ENCODE measurements around the gene ETF1.
"Not testable (repeated sequence)": the region's sequence is repeated elsewhere in the genome, so short reads cannot be mapped to it uniquely, and the experiment has no call there.

Gene ETF1

DNA sequence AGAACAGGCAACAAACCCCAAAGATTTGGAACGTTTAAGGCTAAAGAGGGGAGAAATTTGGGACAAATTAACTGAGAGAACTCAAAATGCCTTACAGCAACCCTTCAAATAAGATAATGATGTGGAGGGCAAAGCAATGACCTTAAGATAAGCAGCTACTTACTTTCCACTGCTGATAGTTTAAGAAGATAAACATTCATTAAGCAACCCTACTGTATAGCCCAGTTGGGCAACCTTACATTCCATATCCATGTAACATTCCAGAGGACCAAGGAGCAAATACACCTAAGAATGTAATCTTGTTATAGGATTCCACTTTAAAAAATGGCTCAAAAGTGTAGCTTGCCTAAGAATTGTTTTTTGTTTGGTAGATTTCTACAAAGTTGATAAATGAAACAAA lies 14.8 kb downstream of the ETF1 start:
- no peak for DNase-seq

DNA sequence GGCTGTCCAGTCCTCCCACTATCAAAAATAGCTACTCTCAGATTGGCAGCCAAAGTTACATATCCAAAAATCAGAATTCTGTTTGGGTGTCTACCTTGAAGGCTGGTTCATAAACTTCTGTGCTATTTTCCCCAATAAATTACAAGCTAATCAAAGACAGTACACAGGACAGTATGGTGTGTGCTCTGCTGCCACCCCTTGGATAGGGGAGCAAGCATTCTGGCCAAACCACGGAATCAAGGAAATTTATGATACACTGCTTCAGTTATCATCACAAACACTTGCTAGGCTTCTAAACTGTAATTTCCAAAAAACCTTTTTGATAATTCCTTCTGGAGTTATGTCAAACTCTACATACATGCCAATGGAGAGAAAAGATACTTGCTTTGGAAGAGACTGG lies 15.9 kb downstream of the ETF1 start:
- no peak for DNase-seq

DNA sequence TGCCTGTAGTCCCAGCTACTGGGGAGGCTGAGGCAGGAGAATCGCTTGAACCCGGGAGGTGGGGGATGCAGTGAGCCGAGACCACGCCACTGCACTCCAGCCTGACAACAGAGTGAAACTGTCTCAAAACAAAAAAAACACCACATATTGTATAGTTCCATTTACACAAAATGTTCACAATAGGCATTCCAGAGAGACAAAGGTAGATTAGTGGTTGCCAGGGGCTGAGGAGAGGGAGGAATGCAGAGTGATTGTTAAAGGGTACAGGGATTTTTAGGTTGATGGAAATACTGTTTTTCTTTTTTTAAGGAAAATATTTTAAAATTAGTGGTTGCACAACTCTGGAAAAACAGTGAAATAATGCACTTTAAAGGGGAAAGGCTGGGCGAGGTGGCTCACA lies 19.6 kb downstream of the ETF1 start:
- no peak for DNase-seq

DNA sequence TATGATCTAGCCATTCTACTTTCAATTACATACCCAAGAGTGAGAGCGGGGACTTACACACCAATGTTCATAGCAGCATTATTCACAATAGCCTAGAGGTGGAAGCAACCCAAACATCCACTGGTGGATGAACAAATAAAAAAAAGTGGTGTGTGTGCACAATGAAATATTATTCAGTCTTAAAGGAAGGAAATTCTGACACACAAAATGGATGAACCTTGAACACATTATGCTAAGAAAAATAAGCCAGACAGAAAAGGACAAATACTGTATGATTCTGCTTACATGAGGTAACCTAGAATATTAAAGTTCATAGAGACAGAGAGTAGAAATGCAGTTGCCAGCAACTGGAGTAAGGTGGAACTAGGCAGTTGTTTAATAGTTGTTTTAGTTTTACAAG lies 22.1 kb downstream of the ETF1 start:
- no peak for DNase-seq

DNA sequence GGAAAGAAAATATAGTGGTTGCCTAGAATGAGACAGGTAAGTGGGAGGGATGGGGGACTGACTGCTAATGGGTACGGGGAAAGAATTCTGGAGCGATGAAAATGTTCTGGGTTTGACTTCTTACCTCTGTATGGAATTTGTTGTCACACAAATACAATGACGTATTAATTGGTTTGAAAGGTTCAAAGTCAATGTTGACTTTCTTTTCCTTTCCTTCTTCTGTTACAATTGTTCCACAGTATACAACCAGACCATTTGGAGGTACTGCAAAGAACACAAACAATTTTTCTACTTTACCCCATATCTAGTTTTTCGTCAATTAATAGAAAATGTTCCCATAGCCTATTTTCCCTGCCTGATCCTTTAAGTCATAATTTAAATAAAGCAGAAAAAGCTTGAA lies 25.6 kb downstream of the ETF1 start:
- DNase-seq = no peak

DNA sequence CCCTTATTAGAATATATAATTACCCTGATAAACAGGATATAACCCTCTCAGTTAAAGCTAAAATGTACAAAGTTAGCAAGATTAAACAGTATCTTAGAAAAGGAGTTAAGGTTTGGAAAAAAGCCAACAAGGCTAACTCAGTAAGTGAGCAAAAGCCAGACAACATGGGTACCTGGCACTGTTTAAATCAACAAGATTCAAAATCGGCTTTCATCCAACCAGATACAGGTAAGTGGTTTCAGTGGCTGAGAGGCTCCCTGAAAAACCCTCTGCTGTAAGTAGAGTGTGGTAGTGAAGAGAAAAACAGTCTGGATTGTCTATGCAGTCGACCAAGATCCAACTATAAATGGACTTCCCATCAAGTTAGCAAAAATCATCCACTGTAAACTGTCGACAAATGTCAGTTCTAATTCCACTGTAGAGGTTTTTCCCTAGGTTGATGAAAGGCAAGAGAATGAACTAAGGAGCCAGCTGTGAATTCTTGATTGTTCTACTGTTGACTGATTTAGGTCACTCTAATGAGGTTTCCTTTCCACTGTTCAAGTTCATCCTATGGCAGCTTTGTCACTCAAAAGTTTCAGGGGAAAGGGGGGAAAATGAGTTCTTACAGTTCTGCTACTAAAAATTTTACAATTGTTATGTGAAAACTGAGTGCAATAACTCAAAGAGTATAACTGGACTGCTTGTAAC lies 27.3 kb downstream of the ETF1 start:
- no peak for DNase-seq

DNA sequence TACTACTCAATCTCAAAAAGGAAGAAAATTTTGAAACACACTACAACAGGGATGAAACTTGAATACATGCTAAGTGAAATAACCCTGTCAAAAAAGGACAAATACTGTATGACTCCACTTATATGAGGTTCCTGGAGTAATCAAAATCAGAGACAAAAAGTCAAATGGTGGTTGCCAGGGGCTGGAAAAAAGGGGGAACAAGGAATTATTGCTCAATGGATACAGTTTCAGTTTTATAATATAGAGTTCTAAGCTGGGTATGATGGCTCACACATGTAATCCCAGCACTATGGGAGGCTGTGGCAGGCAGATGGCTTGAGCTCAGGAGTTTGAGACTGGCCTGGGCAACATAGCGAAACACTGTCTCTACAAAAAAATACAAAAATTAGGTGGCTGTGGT lies 29.0 kb downstream of the ETF1 start:
- no peak for DNase-seq

DNA sequence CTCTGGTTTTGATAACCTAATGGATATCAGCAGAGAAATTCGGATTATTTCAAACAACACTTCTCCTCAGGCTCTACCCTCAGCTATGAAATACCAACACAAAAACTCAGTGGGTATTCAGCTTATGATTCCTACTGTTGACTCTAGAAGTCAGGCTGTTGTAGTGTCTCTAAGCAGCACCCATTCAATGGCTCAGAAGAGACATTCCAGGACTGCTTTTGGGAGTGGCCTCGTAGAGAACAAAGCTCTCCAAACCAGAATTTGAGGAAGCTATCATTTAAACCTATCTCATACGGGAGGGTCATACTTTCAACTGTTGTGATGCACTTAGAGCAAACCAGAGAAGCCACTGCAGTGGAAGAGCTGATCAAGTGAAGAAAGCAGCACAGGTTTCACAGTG lies 34.1 kb downstream of the ETF1 start:
- DNase-seq = no peak

DNA sequence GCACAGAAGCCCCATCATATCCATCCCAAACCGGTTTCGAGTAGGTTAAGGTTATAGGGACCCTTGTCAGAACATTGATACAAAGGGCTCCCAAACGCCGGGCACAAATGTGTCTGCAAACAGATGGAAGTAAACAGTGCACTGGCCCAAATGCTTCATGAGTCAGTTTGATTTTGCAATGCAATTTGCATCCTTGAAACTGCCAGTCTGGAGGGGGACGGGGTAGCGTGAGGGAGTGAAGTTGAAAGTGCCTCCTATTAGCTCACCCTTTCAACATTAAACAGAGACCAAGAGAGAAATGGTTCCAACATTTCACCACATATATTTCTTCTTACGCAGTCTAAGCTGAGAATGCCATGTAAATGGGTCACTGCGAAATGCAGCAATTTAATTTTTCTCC lies 35.6 kb downstream of the ETF1 start:
- not testable (repeated sequence) for DNase-seq

DNA sequence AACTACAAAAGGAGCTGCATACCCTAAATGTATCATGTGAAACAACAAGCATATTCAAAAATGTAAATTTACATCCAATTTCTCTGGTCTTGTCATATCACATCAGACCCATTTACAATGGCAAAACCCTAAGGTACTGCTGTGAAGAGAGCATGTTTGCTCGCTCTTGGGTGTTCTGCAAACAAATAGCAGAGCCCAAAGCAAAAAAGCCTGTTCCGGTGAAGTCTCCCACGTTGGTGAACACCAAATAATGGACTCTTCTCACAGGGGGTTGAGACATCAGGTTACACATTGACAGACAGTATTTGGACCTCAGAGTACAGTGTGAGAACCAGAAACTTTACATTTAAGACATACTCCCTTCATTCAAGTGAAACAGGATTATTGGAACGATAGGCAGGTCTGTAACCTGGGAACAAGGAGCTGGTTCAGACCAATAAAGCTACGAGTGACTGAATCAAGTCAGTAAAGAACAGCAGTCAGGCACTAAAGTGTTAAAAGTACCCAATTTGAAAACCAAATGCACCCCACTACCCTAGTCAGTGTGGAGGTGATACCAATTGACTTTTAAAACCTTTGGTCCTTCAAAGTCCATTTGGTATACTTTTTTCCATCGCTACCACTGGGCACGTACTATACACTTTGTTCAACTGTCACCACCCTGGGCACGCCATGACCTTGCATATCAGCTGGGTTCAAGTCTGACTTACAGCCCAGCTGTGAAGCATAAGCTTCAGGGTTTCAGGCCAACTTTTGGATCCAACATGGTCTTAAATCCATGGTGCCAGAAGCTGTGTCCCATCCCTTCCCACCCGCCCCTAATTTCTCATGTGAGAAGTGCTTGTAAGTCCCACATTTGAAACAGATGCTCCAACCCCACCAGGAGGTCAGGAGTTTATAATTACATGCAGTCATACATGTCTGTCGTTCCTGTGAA lies 36.4 kb downstream of the ETF1 start:
- no peak for DNase-seq

DNA sequence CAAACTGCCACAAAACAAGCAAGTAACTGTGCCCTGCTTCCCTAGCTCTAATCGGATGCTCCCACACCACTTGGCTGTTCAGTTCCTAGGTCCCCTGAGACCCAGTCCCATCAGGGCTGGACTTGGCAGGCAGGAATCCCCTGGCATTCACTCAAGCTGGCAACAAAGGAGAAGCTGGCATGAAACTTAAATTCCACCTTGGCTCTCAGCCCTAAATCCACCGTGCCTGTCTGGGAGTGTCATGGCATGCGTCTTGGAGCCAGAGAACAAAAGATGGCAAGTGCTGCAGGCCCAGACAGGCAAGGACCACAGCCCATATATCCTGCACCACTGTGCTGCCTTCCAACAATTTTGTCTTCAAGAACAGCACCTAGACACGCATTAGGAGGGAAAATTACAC lies 38.2 kb downstream of the ETF1 start:
- no peak for DNase-seq

DNA sequence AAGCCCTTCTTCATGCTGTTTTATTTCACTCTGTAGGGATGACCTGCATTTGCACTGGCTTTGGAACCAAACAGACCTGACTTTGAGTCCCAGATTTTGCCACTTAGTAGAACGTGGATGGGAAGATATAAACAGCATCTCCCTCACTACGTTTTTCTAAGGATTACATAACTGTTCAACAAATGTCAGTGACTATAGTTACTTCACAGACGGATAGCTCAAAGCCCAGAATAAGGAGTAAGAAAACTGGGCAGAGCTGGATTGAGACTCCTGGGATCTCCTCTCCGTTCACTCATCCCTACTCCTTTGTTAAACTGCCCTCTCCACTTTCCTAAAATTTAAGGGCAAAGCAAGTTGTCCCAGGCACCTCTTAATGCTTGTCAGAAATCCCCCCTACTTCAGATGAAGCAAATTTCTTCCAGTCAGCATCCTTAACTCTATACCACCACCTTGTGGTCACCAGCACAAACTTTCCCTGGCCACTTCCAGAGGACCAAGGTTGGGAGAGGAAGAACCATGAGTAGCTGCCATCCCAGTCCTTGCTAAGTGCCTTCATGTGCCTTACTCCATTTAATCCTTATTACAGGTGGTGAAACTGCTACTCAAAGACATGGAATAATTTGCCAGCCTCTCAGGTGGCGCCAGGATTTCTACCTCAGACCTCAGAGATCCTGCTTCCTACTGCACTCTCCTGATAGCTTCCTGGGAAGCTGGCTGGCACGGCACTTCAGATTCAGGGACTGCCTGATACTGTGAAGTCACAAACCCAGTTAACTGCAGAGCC lies 39.4 kb downstream of the ETF1 start:
- DNase-seq = no peak

DNA sequence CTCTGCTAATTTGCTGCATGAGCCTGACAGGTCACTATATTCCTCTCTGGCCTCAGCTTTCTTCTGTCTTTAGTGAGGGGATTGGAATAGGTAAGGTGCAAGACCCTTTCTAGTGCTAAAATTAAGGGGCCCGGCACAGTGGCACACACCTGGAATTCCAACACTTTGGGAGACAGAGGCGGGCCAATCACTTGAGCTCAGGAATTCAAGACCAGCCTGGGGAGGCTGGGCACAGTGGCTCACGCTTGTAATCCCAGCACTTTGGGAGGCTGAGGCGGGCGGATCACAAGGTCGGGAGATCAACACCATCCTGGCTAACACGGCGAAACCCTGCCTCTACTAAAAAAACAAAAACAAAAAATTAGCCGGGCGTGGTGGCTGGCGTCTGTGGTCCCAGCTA lies 40.5 kb downstream of the ETF1 start:
- DNase-seq = no peak

DNA sequence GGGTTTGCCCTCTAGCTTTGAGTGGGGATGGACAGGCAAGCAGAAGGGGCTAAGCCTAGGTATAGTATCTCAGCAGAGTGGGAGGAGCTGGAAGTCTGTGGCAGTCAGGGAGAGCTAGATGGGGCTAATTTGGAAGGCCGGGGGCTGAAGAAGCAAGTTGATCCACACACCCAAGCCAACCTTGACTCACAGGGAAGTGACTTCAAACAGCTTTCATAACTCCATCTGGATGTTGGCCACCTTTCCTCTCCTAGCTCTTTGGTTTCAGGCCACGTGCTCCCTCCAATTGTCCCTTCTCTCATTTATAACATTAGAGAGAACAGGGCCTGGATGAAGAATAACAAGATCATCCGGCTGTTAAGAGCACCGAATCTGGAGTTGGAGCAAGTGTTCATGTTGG lies 40.9 kb downstream of the ETF1 start:
- DNase-seq = no peak

DNA sequence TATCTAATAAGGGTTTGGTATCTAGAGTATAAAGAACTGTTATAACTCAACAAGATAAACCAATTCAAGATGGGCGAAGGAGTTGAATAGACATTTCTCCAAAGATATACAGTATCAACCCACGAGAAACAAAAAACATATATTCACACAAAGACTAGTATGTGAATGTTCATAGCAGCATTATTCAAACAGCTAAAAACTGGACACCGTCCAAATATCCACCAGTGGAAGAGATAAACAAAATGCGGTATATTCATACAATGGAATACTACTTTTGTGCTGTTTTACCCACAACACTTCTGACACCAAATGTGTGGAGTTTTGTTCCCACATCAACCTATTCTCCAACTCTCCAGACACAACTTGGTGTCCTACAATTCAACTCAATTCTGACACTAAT lies 44.7 kb downstream of the ETF1 start:
- no peak for DNase-seq

DNA sequence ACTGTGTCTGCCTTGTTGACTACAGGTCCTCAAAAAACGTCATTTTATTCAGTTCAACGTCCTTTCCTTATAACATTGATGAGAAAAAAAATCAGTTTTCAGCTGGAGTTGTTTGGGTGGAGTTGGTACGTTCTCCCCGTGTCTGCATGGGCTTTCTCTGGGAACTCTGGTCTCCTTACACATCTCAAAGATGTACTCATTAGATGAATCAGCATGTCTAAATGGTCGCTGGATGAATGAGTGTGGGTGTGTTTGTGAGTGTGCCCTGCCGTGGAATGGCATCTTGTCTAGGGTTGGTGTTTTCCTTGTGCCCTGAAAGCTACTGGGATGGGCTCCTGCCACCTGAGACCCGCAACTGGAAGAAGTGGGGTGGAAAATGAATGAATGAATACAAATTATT lies 47.7 kb downstream of the ETF1 start:
- no peak for DNase-seq

DNA sequence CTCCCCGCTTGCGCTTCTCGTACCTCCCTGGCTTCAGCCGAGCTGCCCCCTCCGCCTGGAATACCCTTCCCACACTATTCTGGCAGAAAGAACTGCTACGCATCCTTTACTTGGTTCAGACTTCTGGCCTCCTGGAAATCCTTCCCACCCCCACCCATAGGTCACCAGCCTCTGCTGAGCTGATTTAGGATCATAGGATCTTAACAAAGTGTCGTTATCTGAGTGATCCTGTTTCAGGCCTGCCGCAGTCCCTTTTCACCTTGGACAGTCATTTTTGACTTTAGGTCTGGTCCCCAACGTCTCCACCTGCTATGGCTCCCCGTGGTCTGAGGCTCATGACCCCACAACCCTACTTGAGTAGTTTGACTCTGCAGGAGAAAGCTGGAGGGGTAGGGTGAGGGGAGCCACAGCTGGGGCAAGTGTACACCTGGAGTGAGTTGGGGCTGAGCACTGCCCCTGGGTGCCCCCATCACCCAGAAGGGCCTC lies 50.4 kb downstream of the ETF1 start:
- DNase-seq = no peak

DNA sequence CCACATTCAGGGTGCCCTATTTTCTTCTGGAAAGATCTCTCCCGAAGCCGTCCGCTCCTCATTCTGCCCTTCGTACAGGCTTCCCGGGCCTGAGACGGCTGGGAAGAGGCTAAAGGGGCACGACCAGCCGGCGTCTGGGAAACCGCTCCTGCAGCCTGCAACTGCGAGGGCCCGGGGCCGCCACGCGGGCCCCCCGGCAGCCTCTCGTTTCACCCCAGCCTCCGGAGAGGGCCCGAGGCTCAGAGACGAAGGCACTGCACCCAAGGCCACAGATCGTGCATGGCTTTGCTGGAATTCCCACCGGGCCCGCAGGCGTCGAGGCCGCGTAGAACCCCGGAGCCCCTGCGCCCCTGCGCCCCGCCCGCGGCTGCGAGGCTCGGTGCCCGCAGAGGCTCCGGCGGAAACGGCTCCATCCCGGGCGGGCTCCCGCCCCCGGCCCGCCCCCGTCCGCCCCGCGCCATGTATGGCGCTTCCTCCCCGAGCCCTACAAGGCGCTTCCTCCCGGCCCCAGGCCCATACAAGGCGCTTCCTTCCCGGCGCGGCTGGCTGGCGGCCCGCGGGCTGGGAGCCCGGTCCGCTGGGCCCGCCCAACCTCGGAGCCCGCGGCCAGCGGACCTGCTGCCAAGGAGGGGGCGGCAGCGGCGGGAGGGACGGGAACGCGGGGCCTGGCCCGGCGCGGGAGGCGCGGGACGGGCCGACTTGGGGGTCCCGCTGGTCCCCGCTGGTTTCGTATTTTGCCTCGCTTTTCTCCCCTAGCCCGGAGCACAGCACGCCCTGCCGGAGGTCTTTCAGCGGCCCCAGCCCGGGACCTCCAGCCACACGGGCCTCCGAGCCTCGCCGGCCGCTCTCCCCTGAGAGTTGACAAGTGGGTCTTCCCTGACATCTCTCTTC lies 51.1 kb downstream of the ETF1 start:
- DNase-seq = peak; percentile 23

DNA sequence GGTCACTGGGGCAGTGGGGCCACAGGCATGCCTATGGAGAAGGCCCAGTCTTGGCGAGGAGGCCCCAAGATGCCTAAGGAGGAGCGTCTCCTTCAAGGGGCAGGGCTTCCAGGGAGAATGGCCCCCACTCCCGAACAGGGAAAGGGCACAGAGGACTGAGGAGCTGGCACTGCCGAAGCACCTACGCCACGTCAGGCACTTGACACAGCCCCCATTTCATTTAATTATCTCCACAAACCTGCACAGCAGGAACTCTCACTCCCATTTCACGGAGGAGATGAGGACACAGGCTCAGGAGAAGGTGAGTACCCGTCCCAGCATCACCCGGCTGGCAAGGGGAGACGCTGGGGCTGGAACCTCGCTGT lies 51.8 kb downstream of the ETF1 start:
- no peak for DNase-seq

DNA sequence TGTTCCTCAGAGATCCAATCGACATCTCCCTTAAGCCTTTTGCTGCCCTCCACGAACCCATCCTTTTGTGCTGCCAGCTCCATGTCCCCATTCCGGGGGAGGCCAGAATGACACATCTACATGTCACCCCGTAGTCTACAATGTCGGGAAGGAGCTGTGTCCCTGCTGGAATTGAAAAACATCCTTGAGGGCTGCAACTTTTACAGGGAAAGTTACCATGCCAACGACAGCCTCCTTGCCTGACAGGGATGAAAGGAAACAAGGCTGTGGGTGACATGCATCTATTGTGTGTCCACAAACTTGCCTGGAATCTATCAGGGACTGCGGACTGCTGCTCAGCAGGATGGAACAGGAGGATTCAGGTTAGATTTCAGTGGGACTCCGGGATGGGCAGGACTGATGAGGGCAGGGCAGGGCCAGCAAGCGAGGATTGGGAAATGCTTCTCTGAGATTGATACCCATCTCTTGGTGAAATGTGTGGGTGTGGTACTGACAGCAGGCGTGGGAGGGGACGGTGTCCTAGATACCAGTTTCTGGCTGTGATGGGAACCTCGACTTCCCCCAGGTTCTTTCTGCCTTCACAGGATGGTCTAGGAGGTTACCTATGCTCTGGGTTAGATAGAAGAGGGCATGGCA lies 52.3 kb downstream of the ETF1 start:
- no peak for DNase-seq

DNA sequence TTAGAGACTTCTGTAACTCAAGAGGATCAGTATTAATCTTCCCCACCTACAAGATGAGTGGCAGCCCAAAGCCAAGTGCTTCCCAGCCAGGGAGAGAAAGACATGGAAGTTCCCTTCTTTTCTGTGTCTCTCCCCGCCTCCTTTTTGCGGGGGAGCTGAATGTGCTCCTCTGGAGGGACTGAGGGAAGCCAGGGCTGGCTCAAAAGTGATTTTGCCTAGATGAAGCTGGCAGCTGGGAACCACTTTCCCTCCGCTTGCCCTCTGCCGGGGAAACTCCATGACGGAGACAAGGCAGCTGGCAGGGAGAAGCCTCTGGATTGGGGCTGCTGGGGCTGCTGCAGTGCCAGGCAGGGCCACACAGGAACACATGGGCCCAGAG lies 53.4 kb downstream of the ETF1 start:
- DNase-seq = no peak

DNA sequence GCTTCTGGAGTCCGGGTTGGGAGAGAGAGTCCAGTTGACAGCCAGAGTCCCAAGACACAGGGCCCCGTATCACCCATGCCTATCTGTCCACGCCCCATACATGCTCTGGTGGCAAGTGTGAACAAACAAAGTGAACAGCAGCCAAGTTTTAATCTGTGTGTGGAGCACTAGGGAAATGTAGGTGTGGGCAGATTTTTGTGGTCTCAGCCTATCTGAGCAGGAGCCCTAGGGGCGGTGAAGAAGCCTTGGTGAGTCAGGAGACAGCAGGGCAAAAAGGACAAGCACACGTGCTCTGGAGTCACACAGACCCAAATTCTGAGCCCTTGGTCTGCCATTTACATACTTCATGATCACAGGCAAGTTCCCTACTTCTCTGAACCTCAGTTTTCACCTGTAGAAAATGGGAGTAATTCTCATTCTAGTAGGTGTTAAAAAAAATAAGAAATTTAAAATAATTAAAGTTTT lies 54.5 kb downstream of the ETF1 start:
- no peak for DNase-seq
